GM18873 (cell line): Measurements from ENCODE around the gene ZBTB37.
"Not testable (repeated sequence)": the region's sequence is repeated elsewhere in the genome, so short reads cannot be mapped to it uniquely, and the experiment has no call there.

Experiments used
- ATAC-seq: cut with Tn5 transposase; IDR thresholded peaks from one replicate; pipeline ENCODE4 v1.9.1; 2021; ENCODE audit warnings: mild to moderate bottlenecking, moderate library complexity, moderate number of reproducible peaks; ENCODE audit not compliant: unreplicated experiment, low FRiP score

The ZBTB37 gene, protein sequence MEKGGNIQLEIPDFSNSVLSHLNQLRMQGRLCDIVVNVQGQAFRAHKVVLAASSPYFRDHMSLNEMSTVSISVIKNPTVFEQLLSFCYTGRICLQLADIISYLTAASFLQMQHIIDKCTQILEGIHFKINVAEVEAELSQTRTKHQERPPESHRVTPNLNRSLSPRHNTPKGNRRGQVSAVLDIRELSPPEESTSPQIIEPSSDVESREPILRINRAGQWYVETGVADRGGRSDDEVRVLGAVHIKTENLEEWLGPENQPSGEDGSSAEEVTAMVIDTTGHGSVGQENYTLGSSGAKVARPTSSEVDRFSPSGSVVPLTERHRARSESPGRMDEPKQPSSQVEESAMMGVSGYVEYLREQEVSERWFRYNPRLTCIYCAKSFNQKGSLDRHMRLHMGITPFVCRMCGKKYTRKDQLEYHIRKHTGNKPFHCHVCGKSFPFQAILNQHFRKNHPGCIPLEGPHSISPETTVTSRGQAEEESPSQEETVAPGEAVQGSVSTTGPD

DNA sequence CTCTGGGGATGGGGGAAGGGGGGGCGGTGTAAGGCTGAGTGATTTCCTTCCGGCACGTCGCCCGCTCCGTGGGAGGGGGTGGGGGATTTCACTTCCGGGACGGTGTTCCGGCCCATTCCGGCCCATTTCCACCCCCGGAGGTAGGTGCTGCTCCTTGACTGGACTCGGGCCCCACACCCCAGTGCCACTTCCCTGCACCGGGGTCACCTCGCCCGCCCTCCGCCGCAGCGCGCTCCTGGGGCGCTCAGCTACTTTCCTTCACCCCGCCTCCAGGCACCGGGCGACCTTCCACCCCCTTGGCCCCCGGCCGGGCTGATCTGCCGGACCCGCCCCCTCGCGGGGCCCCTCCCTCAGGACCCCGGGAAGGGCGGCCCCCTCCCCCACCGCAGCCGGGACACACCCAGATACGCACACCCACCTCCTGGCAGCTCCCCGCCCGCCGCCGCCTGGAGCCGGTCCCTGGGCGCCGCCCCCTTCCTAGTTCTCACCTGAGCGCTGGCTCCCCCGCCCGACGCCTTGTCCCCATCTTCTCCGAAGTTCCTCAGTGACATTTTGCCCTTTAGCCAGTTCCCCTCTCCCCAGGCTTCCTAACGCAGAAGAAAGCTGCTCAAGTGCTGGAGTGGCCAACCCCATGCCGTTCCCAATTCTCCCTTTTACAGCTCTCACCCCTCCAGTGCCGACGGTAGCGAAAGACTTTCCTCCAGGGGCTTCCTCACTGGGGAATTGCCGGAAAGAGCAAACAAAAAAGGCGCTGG, at the start of gene ZBTB37:
Gene ZBTB37, plus strand, starts transcription at position 115 of the 755 bp plus-strand sequence. CDS start 1,846 bp downstream, outside the sequence.
- peak; percentile 38 for ATAC-seq

GRCh38 chr1:173818459-173818858, 49.7 kb upstream of the ZBTB37 start:
- ATAC-seq: no peak

DNA sequence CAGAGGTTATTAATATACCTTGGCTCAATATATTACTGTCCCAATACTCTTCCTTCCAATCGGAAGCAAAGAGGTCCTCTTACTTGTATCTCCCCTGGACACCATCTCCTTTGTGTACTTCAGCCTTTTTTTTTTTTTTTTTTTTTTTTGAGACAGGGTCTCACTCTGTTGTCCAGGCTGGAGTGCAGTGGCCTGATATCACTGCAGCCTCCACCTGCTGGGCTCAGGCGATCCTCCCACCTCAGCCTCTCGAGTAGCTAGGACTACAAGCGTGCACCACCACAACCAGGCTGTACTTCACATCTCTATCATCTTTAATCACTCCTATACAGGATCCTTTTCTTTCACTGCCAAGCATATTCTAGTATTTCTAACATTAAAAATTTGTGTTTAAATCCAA, 46.5 kb upstream of the ZBTB37 start:
- no peak for ATAC-seq

DNA sequence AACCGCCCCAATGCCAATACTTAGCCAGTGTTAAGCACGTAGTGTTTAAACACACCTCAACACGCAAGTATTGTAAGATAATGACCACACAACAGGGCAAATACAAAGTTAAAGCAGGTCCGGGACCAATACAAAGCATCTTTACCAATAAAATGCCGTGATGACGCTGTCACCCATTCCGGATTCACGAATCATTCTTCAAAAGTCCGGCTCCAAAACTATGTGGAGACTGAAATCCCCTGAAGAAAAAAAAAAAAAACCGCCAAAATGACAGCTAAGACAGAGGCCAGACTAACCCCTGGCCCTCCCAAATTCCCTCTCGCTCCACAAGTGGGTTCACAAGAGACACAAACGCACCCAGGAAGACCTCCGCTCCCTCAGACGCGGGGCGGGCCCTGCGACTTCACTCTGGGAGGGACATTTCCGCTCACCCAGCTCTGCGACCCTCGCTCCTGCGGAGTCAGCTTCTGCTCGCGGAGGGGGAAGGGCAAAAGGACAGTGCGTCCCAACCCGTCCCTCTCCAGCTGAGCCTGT, 44.3 kb upstream of the ZBTB37 start:
- ATAC-seq: peak; percentile 33

DNA sequence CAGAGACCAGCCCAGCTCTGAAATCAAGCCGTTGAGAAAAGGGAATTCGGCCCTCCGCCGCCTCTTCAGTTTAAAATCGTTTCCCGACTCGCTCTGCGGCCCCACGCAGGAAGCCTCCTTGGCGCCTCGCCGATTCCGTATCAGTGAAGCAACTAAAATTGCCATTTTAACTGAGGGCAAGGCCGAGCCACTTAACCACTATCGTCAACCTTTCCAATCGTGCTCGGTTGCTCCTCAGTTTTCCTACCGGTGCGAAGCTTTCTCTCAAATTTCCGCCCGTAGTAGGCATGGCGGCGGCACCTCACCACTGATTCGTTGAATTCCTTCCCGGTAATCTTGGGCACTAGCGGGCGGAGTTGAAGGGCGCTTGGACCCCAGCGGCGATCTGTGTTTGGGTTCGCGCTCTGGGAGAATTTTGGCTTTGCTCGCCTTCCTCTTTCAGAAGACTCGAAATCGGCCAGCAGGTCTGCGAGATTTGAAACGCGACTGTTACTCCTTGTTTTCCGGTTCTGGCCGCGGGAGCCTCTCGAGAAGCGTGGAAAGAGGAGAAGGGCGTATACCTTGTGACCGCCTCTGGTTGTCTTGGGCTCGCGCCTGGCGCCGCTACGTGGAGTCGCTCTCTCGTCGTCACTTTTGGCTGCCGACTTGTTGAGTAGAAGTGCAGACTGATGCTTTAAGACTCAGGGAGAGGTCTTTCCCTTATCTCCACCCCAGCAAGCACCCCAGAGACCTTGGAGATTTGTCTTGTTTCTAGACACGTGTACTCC, 43.7 kb upstream of the ZBTB37 start, which contains the start of the genes CENPL and DARS2:
Gene CENPL, minus strand, starts transcription at position 569 of the 767 bp plus-strand sequence. CDS start 13,584 bp downstream, outside the sequence.
Gene DARS2, plus strand, starts transcription at position 359 of the 767 bp plus-strand sequence. CDS start 557 bp downstream, outside the sequence.
- ATAC-seq: peak; percentile 85

DNA sequence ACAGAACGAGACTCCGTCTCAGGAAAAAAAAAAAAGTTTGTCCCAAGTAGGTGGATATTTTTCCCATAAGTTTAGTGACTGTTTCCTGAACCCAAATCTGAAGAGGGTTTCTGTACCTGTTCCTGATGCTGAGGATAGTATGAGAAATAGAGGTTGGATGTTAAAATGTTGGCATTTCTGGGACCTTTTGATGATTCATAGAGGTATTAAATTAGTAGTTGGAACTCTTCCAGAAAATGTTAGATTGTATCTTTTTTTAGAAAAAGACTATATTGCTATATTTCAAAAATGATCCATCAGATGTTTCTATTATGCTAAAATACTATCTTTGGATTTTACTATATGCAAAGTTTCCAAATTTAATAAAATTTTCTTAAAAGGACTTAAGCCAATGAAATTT, 40.6 kb upstream of the ZBTB37 start:
- ATAC-seq: no peak

DNA sequence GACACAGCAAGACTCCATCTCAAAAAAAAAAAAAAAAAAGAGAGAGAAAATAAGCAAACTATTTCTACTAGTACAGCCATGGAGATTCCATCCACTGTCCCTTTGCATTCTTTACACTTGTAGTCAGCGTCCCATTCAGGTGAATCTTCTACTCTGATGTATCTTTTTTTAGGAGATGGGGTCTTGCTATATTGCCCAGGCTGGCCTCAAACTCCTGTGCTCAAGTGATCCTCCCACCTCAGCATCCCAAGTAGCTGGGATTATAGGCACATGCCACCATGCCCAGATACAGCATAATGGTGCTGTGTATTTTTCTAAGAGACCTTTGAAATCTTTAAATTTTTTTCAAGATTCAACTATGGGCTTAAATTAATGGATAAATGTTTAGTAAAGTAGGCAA, 35.4 kb upstream of the ZBTB37 start:
- ATAC-seq: no peak

DNA sequence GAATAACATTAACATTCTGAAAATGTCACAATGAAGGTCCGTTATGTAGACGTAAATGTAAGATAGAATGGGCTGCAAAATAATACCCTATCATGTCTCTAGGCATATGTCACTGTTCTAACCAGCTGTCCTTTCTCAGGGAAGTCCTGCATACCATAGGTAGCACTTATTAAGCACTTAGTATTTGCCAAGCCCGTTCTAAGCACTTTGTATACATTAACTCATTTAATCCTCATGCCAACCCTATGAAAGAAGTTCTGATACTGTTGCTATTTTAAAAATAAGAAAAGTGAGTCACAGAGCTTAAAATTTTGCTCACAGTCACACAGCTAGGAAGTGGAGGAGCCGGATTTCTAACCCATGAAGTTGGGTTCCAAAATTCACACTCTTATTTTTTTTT, 16.1 kb upstream of the ZBTB37 start:
- no peak for ATAC-seq

GRCh38 chr1:173853074-173853473, 15.1 kb upstream of the ZBTB37 start:
- ATAC-seq: no peak

DNA sequence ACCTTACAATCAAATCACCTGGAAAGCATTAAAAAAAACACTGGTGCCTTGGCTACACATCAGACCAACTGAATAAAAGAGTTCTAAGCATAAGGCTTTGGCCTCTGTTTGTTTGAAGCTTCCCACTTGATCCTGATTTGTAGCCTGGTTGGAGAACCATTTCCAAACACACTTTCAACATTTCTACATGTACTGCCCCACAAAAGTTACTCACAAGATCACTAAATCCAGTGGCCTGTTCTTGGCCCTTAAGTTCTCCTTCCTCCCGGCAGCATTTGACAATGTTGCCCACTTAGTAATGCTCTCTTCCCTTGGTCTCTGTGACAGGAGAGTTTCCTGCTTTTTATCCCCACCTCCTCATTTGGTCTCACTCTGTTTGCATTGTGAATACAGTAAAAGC, 12.2 kb upstream of the ZBTB37 start:
- ATAC-seq: no peak

DNA sequence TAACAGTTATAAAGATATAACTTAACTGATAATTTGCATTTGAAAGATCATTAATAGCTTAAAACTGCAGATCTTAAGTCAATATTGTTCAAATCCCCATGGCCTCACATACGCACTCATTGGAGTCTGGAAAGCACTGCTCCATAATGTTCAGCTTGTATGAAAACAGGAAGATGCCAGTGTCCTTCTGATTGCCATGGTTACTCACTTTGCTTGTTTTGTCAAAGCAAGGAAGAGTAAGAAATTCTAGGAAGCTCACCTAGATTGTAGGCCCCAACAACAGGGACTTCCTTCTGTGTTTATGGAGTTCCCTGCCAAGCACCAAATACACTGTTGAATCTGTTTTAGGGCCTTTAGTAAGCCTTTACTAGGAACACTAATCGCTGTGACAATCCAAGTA, 11.3 kb upstream of the ZBTB37 start:
- ATAC-seq: no peak

GRCh38 chr1:173857363-173857917, 10.7 kb upstream of the ZBTB37 start:
- no peak for ATAC-seq

DNA sequence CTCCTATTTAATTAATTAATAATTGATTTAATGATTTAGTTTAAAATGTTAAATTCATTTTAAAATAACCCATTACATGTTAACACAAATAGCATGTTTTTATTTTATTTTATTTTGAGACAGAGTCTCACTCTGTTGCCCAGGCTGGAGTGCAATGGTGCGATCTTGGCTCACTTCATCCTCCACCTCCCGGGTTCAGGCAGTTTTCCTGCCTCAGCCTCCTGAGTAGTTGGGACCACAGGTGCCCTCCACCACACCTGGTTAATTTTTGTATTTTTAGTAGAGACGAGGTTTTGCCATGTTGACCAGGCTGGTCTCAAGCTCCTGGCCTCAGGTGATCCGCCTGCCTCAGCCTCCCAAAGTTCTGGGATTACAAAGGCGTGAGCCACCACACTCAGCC, 8.6 kb upstream of the ZBTB37 start:
- not testable (repeated sequence) for ATAC-seq

DNA sequence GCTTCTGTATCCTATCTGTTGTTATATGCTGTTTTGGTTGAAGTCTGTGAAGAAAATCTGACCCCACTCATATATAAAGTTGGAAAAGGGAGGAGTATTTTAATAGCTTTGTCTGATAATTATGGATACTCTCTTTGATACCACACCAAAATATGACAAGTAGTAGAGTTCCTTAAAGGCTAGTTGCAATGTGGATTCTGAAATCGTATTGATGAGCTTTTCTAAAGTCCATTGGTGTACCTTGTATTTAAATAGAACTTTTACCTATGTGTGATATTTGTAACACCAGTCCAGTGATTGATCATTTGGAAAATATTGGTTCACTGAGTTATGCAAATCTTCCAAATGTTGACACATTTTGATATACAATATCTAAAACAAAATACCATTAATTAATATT, 8.1 kb upstream of the ZBTB37 start:
- no peak for ATAC-seq

GRCh38 chr1:173861731-173862145, 6.4 kb upstream of the ZBTB37 start:
- no peak for ATAC-seq

- ATAC-seq: not testable (repeated sequence)
Observed at GRCh38 chr1:173862146-173862768, 5.9 kb upstream of the ZBTB37 start.

DNA sequence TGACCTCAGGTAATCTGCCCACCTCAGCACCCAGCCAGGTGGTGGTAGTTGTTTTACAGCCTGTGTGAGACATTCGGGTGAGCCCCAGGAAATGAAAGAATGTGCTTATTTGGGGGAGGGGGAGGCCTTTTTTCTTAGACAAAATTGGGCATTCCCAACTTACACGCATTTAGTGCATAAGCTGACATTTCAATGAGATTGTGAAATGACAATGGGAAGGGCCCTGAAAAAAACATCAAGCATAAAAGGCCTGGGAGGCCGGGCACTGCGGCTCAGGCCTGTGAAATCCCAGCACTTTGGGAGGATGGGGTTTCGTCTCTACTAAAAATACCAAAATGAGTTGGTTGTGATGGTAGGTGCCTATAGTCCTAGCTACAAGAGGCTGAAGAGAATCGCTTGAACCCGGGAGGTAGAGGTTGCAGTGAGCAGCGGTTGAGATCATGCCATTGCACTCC, 5.4 kb upstream of the ZBTB37 start:
- no peak for ATAC-seq

DNA sequence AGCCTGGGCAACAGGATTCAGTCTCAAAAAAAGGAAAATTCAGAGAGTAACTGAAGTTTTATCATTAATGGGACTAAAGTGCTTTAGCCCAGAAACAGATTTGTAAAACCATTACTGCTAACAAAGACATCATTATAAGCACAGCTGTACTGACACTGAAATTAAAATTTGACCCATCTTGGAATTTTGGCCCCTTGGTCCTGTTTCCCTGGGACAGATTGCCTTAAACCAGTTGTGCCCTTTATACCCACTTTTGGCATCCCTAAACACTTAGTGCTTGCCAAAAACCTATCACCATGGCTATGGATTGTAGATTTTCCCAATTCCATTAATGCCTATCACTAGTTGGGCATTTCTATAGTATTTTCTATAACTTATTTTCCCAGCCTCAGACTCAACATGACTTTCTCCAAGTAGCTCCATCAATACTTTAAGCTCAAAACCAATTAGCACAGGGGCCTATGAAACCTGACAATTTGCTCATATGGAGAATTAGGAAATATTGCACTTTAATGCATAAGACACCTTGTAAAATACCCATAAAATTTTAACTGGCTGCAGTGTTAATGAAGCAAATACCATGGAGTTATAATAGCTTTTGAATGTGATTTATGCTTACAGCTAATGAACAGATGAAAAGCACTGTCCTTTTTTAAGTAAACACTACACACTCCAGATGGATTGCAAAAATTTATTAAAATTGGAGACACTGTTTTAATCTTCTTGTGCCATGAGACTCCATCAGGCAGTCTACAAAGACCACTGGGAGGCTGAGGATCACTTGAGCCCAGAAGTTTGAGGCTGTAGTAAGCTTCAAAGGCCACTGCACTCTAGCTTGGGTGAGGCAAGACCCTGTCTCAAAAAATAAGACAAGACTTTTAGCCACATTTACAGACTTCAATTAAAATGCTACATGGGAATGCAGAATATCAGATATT, 4.7 kb upstream of the ZBTB37 start:
- ATAC-seq: no peak
